HPDE6-E6E7 (cell line): Measurements from ENCODE around the gene SERPINA12.
A peak's percentile ranks its signal among the peaks of the same experiment; 100 is the strongest.
"Not testable (repeated sequence)": the region's sequence is repeated elsewhere in the genome, so short reads cannot be mapped to it uniquely, and the experiment has no call there.

Experiments used
- DNase-seq: peaks from one replicate; pipeline ENCODE4 v3.0.0; 2011; ENCODE audit warnings: missing footprints; ENCODE audit errors: extremely low spot score

The SERPINA12 gene

DNA sequence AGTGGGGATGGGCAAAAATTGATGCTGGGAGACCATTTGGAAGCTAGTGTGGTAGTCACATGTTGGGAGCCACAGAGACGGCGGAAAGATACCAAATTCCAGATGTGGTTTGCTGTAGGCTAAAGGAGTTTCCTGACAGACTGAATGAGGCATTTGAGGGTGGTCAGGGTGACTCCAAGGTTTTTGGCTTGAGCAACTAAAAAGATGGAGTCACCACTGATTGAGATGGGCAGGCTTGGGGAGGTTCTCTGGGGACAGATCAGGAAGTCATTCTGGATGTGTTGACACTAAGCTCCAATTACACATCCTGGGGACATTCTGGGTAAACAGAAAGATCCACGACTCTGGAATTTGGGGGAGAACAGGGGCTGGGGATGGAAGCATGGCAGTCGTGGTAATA, 17.8 kb downstream of the SERPINA12 start:
- DNase-seq = no peak

DNA sequence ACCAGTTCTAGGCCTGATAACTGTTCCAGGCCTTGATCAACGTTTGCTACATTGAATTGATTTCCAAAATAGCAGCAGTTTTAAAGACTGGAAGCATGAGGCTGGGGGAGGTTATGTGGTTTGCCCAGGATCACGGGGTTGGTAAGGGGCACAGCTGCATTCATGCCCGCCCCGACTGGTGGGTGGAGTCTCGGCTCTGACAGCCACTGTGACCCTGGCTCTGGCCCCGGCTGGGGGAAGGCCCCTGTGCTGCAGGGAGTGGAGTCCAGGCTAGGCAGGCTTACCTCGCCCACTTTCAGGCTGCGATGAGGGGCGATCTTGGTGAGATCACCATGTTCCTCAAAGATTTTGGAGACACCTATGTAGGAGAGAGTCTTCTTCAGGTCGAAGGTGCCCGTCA, 19.9 kb downstream of the SERPINA12 start:
- DNase-seq = no peak

DNA sequence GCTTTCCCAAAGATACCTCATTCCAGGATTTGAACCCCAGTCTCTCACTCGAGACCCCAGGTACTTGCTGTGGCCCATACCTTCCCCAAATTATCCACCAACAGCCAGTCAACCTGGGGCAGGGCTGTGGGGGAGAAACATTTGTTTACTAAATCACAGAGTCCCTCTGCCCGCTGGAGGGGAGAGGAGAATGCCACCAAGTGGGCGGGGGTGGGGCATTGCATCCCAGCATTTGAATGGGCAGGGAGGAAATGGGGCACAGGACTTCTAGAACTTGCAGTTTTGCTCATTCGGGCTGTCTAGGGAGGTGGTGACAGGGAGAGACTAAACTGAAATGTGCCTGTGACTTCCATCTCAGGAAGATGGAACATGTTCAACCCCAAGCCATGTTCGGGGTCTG, 22.4 kb downstream of the SERPINA12 start:
- DNase-seq = no peak

DNA sequence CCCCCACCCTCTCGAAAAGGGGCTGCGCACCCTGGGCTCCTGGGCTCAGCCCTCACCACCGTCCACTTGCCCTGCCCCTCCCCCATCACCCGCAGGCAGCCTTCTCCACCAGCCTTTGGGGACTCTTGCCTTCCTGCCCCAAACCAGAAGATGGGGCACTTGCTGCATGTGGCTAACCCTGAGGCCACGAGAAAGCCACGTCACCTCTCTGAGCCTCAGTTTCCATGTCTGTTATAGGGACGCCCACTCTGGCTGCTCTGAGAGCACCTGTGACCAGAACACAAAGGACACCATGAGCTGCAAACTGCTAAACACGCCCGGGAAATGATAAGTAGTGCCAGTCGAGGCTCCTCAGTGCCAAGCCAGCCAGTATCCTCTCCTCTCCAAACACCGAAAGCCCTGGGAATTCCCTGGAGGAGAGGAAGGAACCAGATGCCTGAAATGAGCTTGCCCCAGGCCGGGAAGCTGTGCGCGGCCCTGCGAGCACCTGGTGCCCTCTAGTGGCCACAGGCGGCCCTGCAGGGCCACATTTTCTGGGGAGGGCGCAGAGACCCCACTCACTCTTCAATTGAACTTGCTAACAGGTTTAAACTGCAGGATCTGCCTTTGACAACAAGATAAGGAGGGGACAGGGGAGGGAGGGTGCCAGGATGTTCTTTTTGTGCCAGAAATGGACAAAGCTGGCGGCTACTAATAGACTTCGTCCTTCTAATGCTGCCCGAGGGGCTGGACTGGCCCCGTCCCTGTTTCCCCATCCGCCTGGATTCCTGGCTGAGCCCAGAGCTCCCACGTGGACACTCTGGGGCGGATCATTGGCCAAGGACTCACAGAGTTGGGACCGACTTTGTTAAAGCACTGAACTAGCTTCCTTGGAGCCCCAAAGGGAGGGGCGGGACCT, 23.1 kb downstream of the SERPINA12 start:
- DNase-seq = peak; percentile 59

DNA sequence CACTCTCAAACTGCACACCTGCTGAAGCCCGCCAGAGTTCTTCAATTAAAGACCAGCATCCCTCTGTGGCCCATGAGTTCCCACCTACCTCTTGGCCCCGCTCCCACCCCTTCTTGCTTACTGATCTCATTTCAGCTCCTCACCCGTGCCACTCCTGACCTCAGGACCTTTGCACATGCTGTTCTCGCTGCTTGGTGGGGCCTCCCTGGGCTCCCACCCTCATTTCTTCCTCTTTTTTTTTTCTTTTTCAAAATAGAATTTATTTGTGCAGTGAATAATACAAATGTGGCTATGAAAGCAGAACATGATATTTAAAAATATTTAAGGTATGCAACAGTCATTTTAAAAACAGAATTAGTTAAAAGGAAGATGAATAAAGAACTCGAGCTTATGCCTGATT, 24.8 kb downstream of the SERPINA12 start:
- DNase-seq = no peak

DNA sequence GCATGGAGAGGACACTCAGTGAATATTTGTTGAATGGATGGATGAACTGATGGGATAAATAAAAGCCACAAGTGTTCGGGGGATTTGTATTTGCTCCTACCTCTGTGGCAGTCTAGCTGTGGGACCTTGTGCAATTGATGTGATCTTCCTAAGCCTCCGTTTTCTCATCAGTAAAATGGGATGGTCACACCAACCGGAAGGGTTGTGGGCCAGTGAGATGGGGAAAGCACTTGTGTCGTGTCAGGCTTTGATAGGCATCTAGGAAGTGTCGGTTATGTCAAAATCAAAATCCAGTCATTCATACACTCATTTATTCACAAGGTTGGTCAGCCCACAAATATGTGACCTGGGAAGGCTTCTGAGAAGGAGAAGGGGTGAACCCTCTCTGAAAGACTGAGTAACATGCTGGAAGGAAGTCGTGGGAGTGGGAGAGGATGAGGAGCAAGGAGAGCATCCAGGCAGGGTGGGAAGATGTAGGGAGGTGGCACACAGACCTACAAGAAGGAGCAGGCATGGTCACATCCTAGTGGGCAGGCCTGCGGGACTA, 25.5 kb downstream of the SERPINA12 start:
- no peak for DNase-seq

DNA sequence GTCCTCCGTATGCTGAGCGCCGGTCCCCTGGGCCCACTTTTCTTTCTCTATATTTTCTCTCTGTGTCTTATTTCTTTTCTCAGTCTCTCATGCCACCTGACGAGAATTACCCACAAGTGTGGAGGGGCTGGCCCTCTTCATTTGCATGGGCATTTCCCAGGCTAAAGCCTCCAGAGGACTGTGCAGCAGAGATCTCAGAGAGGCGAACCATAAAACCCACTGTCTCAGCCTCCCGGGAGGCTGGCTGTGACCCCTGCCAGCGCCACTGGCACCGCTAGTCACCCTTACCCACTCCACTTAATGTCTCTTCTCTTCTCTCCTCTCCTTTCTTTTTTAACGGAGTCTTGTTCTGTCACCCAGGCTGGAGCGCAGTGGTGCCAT, 26.2 kb downstream of the SERPINA12 start:
- no peak for DNase-seq

DNA sequence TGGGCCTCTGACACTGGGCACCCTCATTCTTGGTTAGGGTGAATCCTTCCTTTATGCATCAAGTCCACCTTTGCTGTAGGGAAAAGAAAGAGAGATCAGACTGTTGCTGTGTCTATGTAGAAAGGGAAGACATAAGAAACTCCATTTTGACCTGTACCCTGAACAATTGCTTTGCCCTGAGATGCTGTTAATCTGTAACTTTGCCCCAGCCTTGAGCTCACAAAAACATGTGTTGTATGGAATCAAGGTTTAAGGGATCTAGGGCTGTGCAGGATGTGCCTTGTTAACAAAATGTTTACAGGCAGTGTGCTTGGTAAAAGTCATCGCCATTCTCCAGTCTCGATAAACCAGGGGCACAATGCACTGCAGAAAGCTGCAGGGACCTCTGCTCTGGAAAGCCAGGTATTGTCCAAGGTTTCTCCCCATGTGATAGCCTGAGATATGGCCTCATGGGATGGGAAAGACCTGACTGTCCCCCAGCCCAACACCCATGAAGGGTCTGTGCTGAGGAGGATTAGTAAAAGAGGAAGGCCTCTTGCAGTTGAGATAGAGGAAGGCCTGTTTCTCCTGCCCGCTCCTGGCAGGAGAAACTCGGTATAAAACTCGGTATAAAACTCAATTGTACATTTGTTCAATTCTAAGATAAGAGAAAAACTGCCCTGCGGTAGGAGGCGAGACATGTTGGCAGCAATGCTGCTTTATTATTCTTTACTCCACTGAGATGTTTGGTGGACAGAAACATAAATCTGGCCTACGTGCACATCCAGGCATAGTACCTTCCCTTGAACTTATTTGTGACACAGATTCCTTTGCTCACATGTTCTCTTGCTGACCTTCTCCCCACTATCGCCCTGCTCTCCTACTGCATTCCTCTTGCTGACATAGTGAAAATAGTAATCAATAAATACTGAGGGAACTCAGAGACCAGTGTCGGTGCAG, 26.9 kb downstream of the SERPINA12 start:
- not testable (repeated sequence) for DNase-seq

DNA sequence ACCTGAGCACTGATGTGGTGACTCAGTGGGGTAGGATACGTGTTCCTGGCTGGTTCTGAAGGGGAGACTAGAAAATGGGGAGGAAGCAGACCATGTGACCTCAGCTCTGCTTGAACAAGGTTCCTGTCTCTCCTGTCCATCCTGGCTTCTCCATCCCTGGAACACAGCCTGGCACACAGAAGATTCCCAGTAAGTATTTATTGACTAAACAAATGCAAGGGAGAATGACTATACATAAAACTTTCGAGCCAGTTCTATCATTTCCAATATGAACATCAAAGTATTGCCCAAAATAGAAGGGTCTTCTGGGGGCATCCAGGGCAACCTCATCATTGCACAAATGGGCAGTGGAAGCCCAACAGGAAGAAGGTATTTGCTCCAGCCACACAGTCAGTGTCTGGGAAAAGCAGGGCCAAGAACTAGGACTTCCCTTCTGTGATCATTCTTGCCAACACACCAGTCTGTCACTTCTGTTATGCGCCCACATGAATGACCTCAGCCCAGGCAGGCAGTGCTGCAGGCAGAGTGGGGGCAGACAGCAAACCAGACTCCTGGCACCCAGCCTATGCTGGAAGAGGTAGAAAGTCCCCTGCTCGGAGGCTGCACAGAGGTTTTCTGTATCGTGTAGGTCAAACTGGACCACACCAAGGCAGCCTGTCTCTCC, 27.7 kb downstream of the SERPINA12 start:
- DNase-seq = no peak

DNA sequence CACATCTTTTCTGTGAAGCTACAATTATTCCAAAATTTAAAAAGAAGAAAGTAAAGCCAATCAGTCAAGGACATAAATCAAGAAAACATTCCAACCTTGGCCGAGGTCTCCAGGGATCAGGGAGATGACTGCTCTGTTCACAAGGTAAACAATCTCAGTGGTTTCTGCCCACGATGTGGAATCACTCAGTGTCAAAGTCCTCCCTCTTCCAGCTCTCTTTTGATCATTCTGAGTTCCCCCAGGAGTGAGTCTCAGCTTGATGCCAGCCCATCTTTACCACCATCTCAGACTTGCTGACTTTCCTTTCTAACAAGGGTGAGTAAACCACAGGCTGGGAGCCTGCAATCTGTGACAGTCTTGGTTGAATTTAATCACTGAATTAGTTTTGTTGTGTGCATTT, 28.5 kb downstream of the SERPINA12 start:
- no peak for DNase-seq

DNA sequence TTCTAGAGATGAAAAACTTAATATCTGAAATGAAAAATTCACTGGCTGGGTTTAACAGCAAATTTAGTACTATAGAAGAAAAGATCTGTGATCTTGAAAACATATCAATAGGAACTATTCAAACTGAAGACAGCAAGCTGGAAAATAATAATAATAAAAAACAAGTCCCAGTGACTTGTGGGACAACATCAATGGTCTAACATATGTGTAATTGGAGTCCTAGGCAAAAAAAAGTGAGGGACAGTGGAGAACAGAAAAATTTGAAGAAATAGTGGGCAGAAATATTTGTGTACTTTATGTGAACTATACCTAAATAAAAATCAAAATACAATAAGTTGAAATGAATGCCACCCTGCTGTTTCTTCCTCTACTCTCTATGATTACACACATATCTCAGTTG, 30.8 kb downstream of the SERPINA12 start:
- no peak for DNase-seq

DNA sequence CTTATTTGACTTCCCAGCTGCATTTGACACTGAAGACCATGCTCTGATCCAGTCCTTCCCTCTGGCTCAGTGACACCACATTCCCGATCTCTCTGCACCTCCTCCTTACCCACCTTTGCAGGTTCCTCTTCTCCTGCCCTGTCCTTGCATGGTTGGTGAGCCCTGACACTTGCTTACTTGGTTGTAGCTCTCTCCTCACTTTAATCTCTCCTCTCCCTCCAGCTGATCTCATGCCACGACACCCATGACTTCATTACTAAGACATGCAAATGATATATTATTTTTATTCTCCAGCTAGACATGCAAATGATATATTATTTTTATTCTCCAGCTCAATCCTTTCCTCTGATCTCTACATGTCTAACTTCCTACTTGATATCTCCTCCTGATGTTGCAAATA, 33.2 kb downstream of the SERPINA12 start, which contains the start of gene SERPINA9:
Gene SERPINA9, minus strand, starts transcription at position 175 of the 400 bp plus-strand sequence. CDS start 6,357 bp downstream, outside the sequence.
- DNase-seq = no peak

DNA sequence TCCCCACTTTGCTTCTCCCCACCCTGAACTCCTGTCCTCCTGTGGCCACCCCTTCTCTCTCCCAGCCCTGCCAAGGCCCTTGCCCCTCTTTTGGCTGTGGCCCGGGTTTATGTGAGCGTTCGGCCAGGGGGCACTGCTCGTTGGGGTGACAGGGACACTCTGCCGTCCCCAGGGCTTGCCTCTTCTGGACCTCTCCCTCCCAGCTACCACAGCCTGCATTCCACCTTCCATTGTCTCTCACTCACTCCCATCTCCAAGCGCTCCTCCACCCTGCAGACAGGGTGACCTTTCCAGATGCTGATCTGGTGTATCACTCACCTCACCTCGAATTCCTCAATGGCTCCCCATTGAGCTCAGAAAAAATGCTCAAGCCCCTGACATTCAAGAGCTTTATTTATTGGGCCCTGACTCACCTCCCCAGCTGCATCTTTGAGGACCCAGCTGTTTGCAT, 34.7 kb downstream of the SERPINA12 start:
- DNase-seq = no peak

DNA sequence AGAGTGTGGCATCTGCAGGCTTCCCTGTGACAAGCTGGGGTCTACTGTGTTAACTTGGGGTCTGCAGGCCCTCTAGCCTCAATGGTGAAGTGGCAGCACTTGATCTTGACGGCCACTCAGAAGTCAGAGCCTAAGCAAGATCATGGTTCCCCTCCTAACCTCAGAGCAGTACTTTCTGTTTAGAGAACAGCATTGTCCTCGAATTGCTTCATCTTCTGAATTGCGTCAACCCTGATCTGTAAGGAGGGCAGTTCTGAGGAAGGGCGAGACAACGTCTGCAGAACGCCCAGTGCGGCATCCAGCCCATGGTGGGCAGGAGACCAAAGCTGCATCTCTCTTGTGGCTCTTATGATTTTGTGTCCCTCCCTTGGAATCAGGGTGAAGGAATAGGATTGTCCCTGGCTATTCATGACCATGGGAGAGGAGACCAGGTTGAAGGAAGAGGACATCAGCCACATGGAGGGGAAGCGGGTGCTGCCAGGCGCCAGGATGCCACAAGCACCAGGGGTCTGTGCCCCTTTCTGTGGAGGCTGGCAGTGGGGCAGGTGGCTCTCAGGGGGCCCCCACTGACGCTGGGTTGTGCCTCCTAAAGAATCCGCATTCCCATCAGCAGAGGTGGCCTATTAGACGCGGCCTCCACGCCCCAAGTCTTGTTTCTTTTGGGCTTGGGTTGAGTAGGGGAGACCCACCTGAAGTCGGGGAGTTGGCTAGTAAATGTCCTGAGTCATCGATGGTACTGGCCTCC, 35.4 kb downstream of the SERPINA12 start:
- no peak for DNase-seq

DNA sequence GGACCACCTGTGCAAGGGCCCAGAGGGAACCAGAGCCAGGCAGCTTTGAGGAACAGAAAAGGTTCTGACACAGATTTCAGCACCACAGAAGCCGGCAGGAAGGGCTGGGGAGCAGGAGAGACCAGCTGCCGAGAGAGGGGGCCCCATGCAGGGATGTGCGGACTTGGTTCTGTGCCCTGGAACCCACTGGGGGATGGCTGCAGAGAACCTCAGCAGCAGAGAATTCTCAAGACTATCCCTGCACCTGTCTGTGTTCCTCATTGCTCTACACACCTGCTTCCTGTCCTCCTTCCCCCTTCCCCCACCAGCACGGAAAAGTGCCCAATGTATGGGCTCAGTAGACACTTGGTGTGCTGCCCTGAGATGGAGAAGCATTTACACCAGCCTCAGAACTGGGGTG, 36.4 kb downstream of the SERPINA12 start:
- DNase-seq = no peak

DNA sequence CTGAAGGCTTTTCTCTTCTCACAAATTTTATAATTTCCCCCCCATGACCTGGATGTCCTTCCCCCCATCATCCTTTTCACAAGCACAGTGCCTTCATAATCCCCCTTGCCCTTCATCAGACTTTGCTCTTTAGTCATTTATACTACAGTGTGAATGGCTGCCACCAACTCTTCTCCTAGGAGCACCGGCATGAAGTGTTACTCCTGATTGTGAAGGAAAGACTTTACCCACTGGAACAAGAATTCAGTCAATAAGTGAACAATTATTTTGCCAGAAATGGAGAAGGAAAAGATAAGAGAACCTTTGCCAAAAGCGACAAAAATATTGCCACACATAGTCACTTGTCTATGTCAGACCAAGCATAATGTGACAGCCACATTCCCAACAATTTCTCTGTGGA, 38.2 kb downstream of the SERPINA12 start:
- no peak for DNase-seq

DNA sequence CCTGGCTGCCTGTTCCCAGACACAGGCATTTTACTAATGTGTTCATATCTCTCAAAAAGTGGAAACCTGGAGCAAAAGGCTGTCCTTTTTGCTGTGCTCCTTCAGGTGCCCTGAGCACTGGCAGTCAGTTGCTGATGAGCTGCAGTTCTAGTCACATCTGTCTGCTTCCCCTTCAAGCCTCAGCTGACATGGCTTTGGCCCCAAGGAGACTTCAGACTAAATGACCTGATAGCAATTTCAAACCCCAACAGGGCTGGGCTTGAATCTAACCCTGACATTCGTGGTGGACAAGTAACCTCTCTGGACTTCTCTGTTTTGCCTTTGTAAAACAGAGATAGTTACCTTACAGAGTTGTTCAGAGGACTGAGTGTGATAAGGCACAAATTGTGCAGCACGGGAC, 39.0 kb downstream of the SERPINA12 start:
- DNase-seq = no peak

DNA sequence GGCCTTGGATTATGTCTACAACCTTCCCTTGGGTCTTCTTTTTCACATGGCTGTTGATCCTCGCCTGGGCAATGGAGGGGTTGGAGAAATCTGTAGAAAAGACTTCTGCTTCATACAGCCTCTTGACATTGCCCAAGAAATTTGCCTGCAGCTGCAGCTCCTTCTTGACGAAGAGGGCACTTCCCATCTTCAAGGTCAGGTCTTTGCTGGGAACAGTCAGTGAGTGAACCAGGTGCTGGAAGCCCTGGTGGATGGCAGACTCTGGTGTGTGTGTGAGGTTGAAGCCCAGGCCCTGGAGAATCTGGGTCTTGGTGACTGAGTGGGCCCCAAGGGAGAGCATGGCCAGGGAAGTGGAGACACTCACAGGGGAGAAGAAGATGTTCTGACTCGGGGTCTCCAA, 40.0 kb downstream of the SERPINA12 start:
- no peak for DNase-seq

DNA sequence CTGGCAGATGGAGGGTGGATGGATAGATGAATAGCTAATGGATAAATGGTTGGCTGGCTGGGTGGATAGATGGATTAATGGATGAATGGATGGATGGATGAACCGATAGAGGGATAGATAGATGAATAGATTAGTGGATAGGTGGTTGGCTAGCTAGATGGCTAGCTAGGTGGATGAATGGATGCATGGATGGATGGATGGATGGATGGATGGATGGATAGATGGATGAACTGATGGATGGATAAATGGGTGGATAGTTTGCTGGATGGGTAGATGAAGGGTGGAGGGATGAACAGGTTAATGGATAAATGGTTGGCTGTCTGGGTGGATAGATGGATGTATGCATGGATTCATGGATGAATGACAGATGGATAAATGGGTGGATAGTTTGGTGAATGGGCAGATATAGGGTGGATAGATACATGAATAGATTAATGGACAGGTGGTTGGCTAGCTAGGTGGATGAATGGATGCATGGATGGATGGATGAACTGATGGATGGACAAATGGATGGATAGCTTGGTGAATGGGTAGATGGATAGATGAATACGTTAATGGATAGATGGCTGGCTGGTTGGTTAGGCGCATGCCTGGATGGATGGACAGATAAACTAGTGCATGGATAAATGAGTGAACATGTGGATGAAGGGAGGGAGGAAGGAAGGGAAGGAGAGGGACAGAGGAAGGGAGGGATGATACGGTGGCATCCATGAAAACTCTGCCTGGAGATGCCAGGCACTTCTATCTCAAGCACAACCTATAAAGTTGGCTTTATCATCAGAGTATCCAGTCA, 41.3 kb downstream of the SERPINA12 start:
- DNase-seq = no peak

DNA sequence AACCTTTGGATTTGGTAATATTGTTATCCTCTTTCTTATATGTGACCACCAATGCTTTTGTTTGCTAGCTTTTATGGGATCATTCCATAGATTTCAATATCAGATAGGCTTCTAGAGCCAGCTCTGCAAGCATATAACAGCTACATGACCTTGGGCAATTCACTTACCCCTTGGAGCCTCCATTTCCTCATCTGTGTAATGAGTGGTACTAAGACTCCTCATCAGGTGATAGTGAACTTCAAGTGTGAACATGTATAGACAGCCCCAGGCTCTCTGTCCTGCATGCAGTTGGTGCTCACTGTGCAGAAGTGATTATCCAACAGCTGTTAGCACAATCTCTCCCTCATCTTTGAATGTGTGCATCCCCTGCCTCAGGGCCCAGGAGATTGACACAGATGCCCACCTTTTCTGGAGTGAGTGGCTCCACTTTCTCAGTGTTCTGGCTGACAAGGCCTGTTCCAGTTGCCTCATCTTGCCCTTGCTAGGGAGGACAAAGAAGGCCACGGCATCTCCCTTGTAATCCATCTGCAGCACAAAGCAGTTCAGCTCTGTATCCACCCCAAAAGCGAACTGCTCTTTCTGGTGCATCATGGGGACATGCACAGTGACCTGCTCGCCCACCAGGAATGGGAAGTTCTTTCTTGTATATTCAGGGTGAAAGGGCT, 42.4 kb downstream of the SERPINA12 start:
- no peak for DNase-seq
